Activated CD8-positive, alpha-beta memory T cell treated with anti-CD3 and anti-CD28 coated beads, Interleukin-2, amount 10 ng/mL, durations not matched to agents 7 days and 5 days (primary cell): ENCODE data around the gene ATP11A. TPM values are rescaled to one million over a fixed set of nuclear protein-coding genes. Genes with fewer than 3 reads are reported as not detected.
A peak's percentile ranks its signal among the peaks of the same experiment; 100 is the strongest.
"Not testable (repeated sequence)": the region's sequence is repeated elsewhere in the genome, so short reads cannot be mapped to it uniquely, and the experiment has no call there.

Experiments used
- ATAC-seq: fragments of 150-1000 bp; cut with Tn5 transposase; one replicate; pipeline ENCODE4 v1.10.0; 2021; ENCODE audit warnings: moderate library complexity
- CTCF ChIA-PET: fragments of 350-600 bp; sonication (Branson Sonifier 250); formaldehyde crosslinking; loops from one replicate; lab custom pipeline; 2021; ENCODE audit warnings: antibody characterized with exemption; lab: Charles Lee
- DNase-seq: peaks from one replicate; pipeline ENCODE4 v3.0.0-alpha.2; 2020
- H3K27ac Mint-ChIP-seq: one replicate; pipeline ENCODE4 v1.8.0; 2021; ENCODE audit warnings: mild to moderate bottlenecking, mixed read lengths
- H3K27me3 Mint-ChIP-seq: one replicate; pipeline ENCODE4 v1.8.0; 2021; ENCODE audit warnings: mixed read lengths
- H3K36me3 Mint-ChIP-seq: one replicate; pipeline ENCODE4 v1.8.0; 2021; ENCODE audit warnings: mild to moderate bottlenecking, mixed read lengths
- H3K4me1 Mint-ChIP-seq: one replicate; pipeline ENCODE4 v1.8.0; 2021; ENCODE audit warnings: mixed read lengths
- H3K4me3 Mint-ChIP-seq: one replicate; pipeline ENCODE4 v1.8.0; 2021; ENCODE audit warnings: mild to moderate bottlenecking, moderate library complexity, mixed read lengths
- H3K9me3 Mint-ChIP-seq: one replicate; pipeline ENCODE4 v1.8.0; 2022; ENCODE audit warnings: low read depth, mixed read lengths
- total RNA-seq, 2 experiments: library from RNA; stranded (reverse); gene quantifications; one replicate each; pipeline ENCODE4 v1.2.3, GENCODE V29; 2021

ATP11A gene
- total RNA-seq, 2 experiments from 2014 or later = 40.0 to 43.5 TPM

GRCh38 chr13:112837371-112838037, 147.7 kb downstream of the ATP11A start:
- no peaks in the 10 kb centered on the region for H3K4me1 Mint-ChIP-seq
- ATAC-seq (no peak), DNase-seq (no peak)
- H3K9me3 Mint-ChIP-seq = no peaks in the 10 kb centered on the region
- CTCF ChIA-PET = no interaction called here
- no peaks in the 10 kb centered on the region for H3K27me3 Mint-ChIP-seq
- H3K36me3 Mint-ChIP-seq = peaks cover 10% of the 10 kb centered on the region
- H3K27ac Mint-ChIP-seq = no peak overlapping the region
- no peak overlapping the region for H3K4me3 Mint-ChIP-seq

GRCh38 chr13:112838038-112838841, 148.4 kb downstream of the ATP11A start:
- Mint-ChIP-seq H3K27ac (no peak overlapping the region), H3K9me3 (no peaks in the 10 kb centered on the region), H3K27me3 (no peaks in the 10 kb centered on the region), H3K4me1 (no peaks in the 10 kb centered on the region), H3K4me3 (no peak overlapping the region), H3K36me3 (peaks cover 5% of the 10 kb centered on the region)
- CTCF ChIA-PET = no interaction called here
- ATAC-seq (no peak), DNase-seq (no peak)

GRCh38 chr13:112838842-112839117, 148.9 kb downstream of the ATP11A start:
- H3K4me1 Mint-ChIP-seq = no peaks in the 10 kb centered on the region
- DNase-seq = no peak
- H3K27ac Mint-ChIP-seq = no peak overlapping the region
- H3K27me3 Mint-ChIP-seq = no peaks in the 10 kb centered on the region
- CTCF ChIA-PET = no interaction called here
- no peaks in the 10 kb centered on the region for H3K9me3 Mint-ChIP-seq
- no peak overlapping the region for H3K4me3 Mint-ChIP-seq
- peaks cover 8% of the 10 kb centered on the region for H3K36me3 Mint-ChIP-seq
- no peak for ATAC-seq

- H3K27ac Mint-ChIP-seq = no peak overlapping the region
- CTCF ChIA-PET = no interaction called here
These were observed 149.7 kb downstream of the ATP11A start for GRCh38 chr13:112839356-112840105.

DNA sequence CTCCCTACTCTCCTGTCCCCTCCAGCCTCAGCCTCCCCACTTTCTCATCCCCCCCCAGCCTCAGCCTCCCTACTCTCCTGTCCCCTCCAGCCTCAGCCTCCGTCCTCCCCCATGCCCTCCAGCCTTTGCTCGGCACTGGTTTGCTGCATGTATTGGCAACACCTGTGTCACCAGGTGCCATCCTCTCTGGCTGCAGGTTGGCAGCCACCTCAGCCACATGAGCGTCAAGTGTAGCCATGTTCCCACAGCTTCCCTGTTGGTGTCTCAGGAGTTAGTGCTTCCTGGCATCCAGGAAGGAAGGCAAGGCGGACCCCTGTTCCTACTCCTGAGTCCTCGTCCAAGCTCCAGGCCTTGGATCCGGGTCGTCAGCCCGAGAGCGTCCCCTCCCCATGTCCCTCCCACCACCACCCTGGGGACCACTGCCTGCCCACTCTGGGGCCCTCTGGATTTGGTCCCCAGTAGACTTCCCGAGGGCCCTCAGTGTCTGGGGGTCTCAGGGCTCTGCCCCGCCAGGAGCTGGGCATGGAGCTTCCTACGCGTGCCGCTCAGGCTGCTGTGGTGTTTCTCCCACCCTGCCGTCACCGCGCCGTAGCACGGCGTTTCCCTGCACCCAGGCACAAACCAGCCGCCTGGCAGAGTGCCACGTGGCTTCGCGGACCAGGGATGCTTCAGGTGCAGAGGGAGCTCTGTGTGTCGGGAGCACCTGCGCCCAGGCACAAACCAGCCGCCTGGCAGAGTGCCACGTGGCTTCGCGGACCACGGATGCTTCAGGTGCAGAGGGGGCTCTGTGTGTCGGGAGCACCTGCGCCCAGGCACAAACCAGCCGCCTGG, 150.8 kb downstream of the ATP11A start:
- Mint-ChIP-seq H3K36me3 (peaks cover 12% of the 10 kb centered on the region), H3K9me3 (no peaks in the 10 kb centered on the region), H3K27me3 (no peaks in the 10 kb centered on the region), H3K4me3 (no peak overlapping the region), H3K4me1 (no peaks in the 10 kb centered on the region), H3K27ac (no peak overlapping the region)
- ATAC-seq (no peak), DNase-seq (no peak)
- CTCF ChIA-PET = no interaction called here

More at GRCh38 chr13:112839356-112840105, 149.7 kb downstream of the ATP11A start:
- DNase-seq (no peak), ATAC-seq (no peak)
- no peaks in the 10 kb centered on the region for H3K4me1 Mint-ChIP-seq
- H3K9me3 Mint-ChIP-seq = no peaks in the 10 kb centered on the region
- no peaks in the 10 kb centered on the region for H3K27me3 Mint-ChIP-seq
- peaks cover 14% of the 10 kb centered on the region for H3K36me3 Mint-ChIP-seq
- no peak overlapping the region for H3K4me3 Mint-ChIP-seq

DNA sequence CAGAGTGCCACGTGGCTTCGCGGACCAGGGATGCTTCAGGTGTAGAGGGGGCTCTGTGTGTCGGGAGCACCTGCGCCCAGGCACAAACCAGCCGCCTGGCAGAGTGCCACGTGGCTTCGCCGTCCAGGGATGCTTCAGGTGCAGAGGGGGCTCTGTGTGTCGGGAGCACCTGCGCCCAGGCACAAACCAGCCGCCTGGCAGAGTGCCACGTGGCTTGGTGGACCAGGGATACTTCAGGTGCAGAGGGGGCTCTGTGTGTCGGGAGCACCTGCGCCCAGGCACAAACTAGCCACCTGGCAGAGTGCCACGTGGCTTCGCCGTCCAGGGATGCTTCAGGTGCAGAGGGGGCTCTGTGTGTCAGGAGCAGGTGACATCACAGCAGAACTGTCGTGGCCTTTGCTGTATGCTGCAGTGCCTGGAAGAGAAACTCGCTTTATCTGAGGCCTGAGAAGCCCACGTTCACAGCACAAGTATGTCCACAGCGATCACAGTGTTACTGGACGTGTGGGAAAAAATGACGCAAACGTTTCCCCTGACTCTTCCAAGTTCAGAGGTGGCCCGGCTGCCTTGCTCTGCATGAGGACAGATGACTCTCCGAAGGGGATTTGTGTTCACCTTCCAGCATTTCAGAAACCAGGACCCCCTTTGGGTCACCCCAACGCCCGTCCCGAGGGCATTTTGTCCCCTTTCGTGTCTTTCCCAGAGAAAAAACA, 151.6 kb downstream of the ATP11A start:
- H3K4me3 Mint-ChIP-seq, CTCF ChIA-PET, ATAC-seq, H3K27ac Mint-ChIP-seq, DNase-seq, H3K27me3 Mint-ChIP-seq, H3K9me3 Mint-ChIP-seq, H3K4me1 Mint-ChIP-seq: not testable (repeated sequence)
- peaks cover 19% of the 10 kb centered on the region for H3K36me3 Mint-ChIP-seq

GRCh38 chr13:112842343-112842856, 152.6 kb downstream of the ATP11A start:
- H3K9me3 Mint-ChIP-seq = no peaks in the 10 kb centered on the region
- CTCF ChIA-PET = no interaction called here
- H3K27ac Mint-ChIP-seq = no peak overlapping the region
- H3K4me1 Mint-ChIP-seq = no peaks in the 10 kb centered on the region
- H3K36me3 Mint-ChIP-seq = peaks cover 24% of the 10 kb centered on the region
- H3K4me3 Mint-ChIP-seq = no peak overlapping the region
- no peaks in the 10 kb centered on the region for H3K27me3 Mint-ChIP-seq
- DNase-seq (no peak), ATAC-seq (peak; percentile 33)

GRCh38 chr13:112842931-112843391, 153.1 kb downstream of the ATP11A start:
- Mint-ChIP-seq H3K4me1 (no peaks in the 10 kb centered on the region), H3K9me3 (peaks cover 2% of the 10 kb centered on the region), H3K36me3 (peaks cover 29% of the 10 kb centered on the region), H3K27me3 (no peaks in the 10 kb centered on the region), H3K27ac (no peak overlapping the region), H3K4me3 (no peak overlapping the region)
- CTCF ChIA-PET = no interaction called here
- DNase-seq (no peak), ATAC-seq (no peak)

- Mint-ChIP-seq H3K9me3 (peaks cover 2% of the 10 kb centered on the region), H3K27me3 (no peaks in the 10 kb centered on the region), H3K4me3 (no peak overlapping the region), H3K4me1 (no peaks in the 10 kb centered on the region), H3K27ac (no peak overlapping the region), H3K36me3 (peaks cover 30% of the 10 kb centered on the region)
- no peak for DNase-seq
- CTCF ChIA-PET = no interaction called here
- ATAC-seq = no peak
These were observed 153.7 kb downstream of the ATP11A start for GRCh38 chr13:112843392-112844111.

DNA sequence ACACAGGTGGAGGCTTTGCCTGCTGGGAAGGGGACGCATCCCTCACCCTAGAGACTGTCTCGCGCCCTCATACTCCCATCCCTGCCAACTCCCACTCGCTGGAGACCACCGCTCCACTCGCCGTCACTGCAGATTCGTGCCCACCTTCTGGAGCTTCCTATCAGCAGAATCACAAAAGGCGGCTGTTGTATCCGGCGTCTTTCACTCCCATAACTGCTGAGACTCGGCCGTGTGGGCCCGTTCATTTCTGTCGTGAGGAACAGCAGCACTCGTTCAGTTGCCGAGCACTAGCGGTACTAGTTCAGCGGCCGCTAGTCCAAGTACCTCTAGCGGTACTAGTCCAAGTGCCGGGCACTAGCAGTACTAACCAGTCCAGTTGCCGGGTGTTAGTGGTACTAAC, 154.6 kb downstream of the ATP11A start:
- Mint-ChIP-seq H3K4me1 (peaks cover 4% of the 10 kb centered on the region), H3K9me3 (peaks cover 2% of the 10 kb centered on the region), H3K4me3 (no peak overlapping the region), H3K27ac (no peak overlapping the region), H3K36me3 (peaks cover 29% of the 10 kb centered on the region), H3K27me3 (no peaks in the 10 kb centered on the region)
- CTCF ChIA-PET = no interaction called here
- DNase-seq (no peak), ATAC-seq (no peak)

- H3K27ac Mint-ChIP-seq = no peak overlapping the region
- CTCF ChIA-PET = no interaction called here
- H3K36me3 Mint-ChIP-seq = peaks cover 30% of the 10 kb centered on the region
- ATAC-seq (no peak), DNase-seq (no peak)
- H3K4me3 Mint-ChIP-seq = no peak overlapping the region
- peaks cover 2% of the 10 kb centered on the region for H3K9me3 Mint-ChIP-seq
- no peaks in the 10 kb centered on the region for H3K27me3 Mint-ChIP-seq
- H3K4me1 Mint-ChIP-seq = peaks cover 4% of the 10 kb centered on the region
These were observed 155.0 kb downstream of the ATP11A start for GRCh38 chr13:112844879-112845278.

- no peak for ATAC-seq
- no peak overlapping the region for H3K27ac Mint-ChIP-seq
- peaks cover 2% of the 10 kb centered on the region for H3K9me3 Mint-ChIP-seq
- H3K4me1 Mint-ChIP-seq = peaks cover 4% of the 10 kb centered on the region
- no peak overlapping the region for H3K4me3 Mint-ChIP-seq
- peaks cover 32% of the 10 kb centered on the region for H3K36me3 Mint-ChIP-seq
- no peak for DNase-seq
- CTCF ChIA-PET = no interaction called here
- no peaks in the 10 kb centered on the region for H3K27me3 Mint-ChIP-seq
These were observed 155.8 kb downstream of the ATP11A start for GRCh38 chr13:112845511-112846144.
